Measurements from ENCODE around the gene DSTYK.
"Not testable (repeated sequence)": the region's sequence is repeated elsewhere in the genome, so short reads cannot be mapped to it uniquely, and the experiment has no call there.

DSTYK gene

GRCh38 chr1:205241366-205242030 lies 30.0 kb upstream of the DSTYK start:
- no peak for DNase-seq (ENCODE audit: low read depth in 2 of 2)

- DNase-seq (ENCODE audit: low read depth in 2 of 2) = no peak
Measured at GRCh38 chr1:205240569-205240968, 29.1 kb upstream of the DSTYK start.

- no peak for DNase-seq (ENCODE audit: low read depth in 2 of 2)
Measured at GRCh38 chr1:205240118-205240517, 28.6 kb upstream of the DSTYK start.

DNA sequence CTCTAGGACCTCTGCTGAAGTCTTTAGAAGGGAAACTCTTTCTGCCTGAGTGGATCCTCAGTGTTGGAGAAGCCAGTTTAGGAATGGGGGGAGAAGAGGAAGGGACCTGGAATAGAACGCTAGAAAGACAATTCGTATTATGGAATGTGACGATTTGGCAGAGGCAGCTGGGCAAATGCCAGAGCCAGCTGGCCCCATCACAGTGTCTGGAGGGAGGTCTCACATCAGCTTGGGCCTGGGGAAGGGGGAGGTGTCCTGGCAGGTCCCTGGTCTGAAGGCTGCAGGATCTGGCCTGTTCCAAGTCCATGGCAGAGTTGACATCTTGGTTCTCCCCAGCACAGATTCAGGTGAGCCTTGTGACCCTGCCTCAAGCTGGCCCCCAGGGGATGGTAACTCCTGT lies 27.6 kb upstream of the DSTYK start:
- no peak for DNase-seq (ENCODE audit: low read depth in 2 of 2)

DNA sequence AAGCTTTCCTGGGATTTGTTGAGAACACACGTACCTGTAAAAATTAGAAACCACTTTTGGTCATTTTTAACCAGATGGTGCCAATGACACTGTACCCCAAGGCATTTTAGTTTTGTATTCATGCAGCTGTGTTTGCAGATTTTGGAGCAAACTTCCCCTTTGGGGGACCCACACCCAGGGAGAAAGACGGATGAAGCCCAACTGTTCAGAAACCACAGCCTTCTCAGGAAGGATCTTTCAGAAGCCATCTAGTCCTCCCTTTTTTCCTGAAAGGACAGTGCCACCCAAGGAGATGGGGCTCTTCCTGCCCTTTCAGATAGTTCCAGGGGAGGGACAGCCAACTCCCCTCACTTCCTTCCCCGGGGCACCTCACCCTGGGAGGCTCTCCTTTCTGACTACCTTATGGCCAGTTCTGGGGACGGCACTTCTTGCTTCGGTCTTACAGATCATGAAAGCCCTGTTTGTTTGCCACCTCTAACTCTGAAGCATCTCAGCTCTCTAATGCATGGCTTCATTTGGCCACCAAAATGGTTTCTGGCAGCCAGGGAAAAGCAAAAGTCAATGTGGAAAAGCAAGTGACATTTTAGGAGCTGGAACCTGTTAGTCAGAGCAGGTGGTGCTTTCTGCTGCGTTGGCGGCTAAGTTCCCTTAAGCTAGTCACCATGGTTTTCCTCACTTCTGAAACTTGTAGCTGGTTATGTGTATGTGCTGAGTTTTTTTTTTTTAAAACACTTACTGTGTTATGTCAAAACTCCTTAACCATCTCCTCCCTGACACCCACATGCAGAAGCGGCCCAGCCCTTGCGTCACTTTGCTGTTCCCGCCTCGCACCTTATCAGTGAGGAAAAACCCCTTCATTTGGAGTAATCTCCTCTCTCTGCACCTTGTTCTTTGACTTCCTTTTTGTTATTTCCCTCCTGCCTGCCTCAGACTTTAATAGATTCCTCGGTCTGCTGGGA lies 26.3 kb upstream of the DSTYK start:
- DNase-seq (ENCODE audit: low read depth in 2 of 2) = peak in 1 of 2 donors; percentile 58

DNA sequence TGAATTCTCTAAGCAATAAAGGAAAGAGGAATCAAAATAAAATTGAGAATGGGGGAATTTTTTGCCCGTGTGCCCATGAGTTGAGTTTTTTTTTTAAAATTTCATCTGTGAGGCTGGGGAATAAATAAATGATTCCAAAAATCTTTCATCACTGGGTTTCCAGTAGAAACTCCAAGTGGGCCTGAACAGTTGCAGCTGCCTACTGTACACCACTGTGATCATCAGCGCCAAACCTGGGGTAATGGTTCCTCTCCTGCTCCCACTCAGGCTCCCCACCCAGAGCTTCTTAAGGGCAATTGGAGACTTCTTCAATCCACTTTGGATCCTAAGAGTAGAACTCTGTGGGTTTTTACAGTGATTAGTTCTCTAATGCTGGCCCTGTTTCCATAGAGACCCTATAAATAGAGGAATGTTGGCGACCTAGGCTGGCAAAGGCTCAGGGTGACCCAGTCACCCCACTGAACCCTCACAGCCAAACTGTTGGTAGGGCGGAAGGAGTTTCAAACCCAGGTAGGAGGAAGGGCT lies 25.5 kb upstream of the DSTYK start:
- no peak for DNase-seq (ENCODE audit: low read depth in 2 of 2)

DNA sequence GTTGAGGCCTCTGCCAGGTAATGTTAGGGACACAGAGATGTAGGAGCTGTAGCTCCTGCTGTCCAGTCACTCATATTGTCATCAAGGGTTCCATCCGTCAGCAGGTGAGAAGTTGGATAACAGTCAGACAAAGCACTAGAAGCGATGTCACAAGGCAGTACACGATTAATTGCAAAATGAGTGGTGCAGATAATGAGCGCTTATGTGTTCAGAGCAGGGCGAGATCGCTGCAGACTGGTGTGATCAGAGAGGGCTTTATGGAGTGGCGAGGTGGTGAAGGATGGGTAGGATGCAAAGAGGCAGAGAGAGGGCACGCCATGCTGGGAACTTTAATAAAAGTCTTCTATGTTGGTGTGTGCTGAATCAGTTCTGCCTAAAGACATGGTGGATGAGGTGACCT lies 25.0 kb upstream of the DSTYK start:
- no peak for DNase-seq (ENCODE audit: low read depth in 2 of 2)

DNA sequence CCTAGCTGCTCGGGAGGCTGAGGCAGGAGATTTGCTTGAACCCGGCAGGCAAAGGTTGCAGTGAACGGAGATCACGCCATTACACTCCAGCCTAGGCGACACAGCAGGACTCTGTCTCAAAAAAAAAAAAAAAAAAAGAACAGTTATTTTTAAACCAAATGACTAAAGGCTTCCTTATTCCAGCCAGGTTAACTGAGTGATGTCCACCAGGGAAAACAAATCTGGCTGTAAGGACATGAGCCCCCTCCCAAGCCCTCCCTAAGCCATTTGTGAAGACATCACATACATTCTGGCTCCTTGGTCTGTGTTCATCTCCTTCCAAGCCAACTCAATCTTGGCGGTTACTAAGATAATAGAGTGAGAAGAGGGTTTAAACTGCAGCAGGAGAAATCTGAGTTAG lies 24.4 kb upstream of the DSTYK start:
- DNase-seq (ENCODE audit: low read depth in 2 of 2) = no peak

GRCh38 chr1:205233986-205234385 lies 22.5 kb upstream of the DSTYK start:
- DNase-seq (ENCODE audit: low read depth in 2 of 2) = not testable (repeated sequence)

GRCh38 chr1:205232945-205233397 lies 21.5 kb upstream of the DSTYK start:
- DNase-seq (ENCODE audit: low read depth in 2 of 2) = no peak

DNA sequence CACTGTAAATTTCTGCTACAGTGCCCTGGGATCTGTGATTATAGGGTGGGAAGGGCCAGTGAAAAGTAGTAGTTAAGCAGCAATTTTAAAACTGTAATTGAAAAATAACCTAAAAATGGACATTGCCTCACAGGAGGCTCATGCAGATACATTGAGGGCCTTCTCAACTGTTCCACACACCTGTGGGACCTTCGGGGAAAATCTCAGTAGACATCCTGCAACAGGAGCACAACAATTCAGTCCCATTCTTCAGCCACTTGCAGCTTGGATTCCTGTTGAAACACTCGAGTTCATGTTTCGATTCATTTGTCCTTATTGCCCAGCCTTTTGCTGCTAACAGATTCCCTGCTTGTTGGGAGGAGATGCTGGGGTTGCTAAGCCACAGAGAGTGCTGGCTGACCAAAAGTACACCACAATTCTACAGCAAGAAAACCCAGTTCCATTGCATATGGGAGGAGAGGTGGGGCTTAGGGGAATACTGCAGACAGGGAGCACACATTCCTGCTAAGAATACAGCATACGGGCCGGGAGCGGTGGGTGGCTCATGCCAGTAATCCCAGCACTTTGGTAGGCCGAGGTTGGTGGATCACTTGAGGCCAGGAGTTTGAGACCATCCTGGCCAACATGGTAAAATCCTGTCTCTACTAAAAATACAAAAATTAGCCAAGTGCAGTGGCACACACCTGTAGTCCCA lies 20.8 kb upstream of the DSTYK start:
- no peak for DNase-seq (ENCODE audit: low read depth in 2 of 2)

GRCh38 chr1:205230982-205231381 lies 19.5 kb upstream of the DSTYK start:
- DNase-seq (ENCODE audit: low read depth in 2 of 2) = no peak

DNA sequence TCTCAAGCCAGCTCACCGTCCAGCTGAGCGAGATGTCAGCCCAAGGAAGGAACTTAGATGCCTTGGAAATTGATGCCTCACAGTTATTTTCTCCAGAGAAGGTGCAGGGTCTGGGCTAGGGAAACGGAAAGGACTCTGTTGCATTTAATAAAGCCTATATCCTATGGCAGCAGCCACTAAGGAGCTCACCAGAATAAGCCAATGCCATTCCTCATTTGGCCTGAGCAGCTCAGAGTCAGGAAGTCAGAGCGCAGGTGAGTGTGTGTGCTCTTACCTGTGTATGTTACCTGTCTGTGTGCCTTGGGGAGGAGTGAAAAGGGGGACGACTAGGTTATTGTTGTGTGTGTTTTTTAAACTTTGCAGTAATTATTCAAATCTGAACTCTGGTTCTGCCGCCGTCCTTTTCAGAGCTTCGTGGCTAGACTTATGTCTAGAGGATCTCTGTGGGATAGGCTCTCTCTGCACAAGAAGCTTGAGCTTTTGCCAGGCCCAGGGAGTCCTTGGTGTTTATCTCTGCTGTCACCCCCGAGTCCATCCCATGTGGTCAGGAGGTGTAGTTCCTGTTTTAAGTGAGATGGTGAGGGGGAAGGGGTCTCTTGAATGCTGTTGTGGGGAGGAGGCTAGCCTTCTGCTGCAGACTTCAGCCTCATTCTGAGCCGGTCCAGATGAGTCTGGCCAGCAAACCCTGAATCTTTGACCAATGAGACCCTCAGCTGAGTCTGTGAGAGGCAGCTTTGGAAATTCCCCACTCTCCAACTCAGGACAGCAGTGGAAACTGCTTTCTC lies 18.6 kb upstream of the DSTYK start:
- DNase-seq (ENCODE audit: low read depth in 2 of 2) = no peak

- DNase-seq (ENCODE audit: low read depth in 2 of 2) = peak in 1 of 2 donors; percentile 64
Measured at GRCh38 chr1:205229399-205229871, 17.9 kb upstream of the DSTYK start.

DNA sequence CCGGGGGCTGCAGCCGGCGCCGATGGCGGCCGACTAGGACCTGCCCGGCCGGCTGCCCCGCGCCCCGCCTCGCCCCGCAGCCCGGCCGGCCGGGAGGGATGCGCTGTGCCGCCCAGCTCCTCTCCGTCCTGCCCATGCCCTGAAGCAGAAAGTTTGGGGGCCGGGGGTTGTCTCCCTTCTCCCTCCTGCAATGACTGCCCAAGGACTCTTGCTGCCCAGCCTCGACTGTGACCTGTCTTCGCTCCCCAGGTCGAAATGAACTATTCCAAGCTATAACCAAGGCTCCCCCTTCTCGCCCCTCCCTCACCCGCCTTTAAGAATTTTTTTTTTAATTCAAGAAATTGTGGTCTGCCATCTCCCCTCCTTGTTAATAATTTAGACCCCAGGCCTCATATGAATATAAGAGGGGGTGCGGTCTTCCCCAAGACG lies 16.6 kb upstream of the DSTYK start:
- DNase-seq (ENCODE audit: low read depth in 2 of 2) = no peak

- peak; percentile 78 to 80 for DNase-seq (ENCODE audit: low read depth in 2 of 2)
Measured at GRCh38 chr1:205227584-205228013, 16.1 kb upstream of the DSTYK start, which contains the start of gene TMCC2. Gene TMCC2 (plus strand): TSS chr1:205227946. CDS start chr1:205228565, 619 bp downstream.

DNA sequence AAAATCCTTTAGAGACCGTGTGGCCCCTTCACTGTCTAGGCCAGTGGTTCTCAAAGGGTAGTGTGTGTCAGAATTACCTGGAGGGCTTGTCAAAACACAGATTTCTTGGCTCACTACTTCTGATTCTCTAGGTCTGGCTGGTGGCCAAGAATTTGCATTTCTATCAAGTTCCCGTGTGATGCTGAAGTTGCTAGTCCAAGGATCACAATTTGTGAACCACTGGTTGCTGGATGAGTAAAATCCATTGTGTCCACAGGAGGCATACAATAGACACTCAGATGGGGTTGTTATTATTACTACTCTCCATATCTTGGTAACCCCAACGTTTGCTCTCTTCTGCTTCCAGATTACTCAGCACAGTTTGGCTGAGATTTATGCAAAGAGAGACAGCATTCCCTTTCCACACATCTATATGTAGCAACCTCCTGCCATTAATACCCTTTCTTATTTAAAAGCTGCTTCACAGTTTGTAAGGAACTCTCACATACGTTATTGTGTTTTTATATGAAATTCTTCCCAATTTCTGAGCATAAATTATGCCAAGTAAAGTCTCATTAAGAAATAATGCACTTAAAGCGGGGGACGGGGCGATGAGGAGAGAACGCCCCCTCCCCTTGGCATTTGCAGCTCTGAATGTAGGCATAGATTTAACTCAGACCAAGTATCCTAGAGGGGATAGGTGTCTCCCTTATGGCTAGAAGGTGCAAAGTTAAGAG lies 15.5 kb upstream of the DSTYK start:
- no peak for DNase-seq (ENCODE audit: low read depth in 2 of 2)

GRCh38 chr1:205225901-205226765 lies 14.6 kb upstream of the DSTYK start:
- DNase-seq (ENCODE audit: low read depth in 2 of 2) = no peak

DNA sequence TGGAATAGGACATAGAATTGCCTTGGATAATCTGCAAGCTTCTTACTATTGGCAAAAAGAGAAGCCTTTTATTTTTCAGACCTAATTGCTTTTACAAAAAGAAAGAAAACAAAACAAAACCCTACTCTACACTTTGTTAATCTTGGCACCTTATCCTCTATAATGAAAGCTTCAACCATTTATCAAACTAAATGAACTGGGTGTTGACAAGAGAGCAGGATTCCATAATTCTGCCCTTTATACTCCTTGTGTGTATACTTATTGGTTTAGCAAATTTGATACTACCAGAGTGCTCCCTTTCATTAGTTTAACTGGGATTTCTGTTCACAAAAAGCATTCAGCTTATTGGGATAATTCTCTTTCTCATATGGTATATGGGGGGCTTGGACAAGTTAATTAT lies 13.2 kb upstream of the DSTYK start:
- no peak for DNase-seq (ENCODE audit: low read depth in 2 of 2)
